GM21717 (cell line): ENCODE results near the gene MUC2.
"Not testable (repeated sequence)": the region's sequence is repeated elsewhere in the genome, so short reads cannot be mapped to it uniquely, and the experiment has no call there.

Experiments used
- ATAC-seq: cut with Tn5 transposase; IDR thresholded peaks from one replicate; pipeline ENCODE4 v1.9.1; 2021; ENCODE audit warnings: mild to moderate bottlenecking, moderate library complexity; ENCODE audit not compliant: unreplicated experiment

MUC2 gene

GRCh38 chr11:1102996-1103395 is 28.3 kb downstream of the MUC2 start:
- ATAC-seq: no peak

GRCh38 chr11:1103401-1104360 is 29.0 kb downstream of the MUC2 start:
- no peak for ATAC-seq

GRCh38 chr11:1104411-1105182 is 29.9 kb downstream of the MUC2 start:
- no peak for ATAC-seq

GRCh38 chr11:1105183-1105565 is 30.5 kb downstream of the MUC2 start:
- no peak for ATAC-seq

- no peak for ATAC-seq
These were observed 31.7 kb downstream of the MUC2 start for GRCh38 chr11:1106387-1106786.

GRCh38 chr11:1107316-1108245 is 32.9 kb downstream of the MUC2 start:
- no peak for ATAC-seq

- ATAC-seq: no peak
These were observed 33.7 kb downstream of the MUC2 start for GRCh38 chr11:1108246-1108900.

- ATAC-seq: no peak
These were observed 34.6 kb downstream of the MUC2 start for GRCh38 chr11:1109101-1109917.

GRCh38 chr11:1109918-1110705 is 35.4 kb downstream of the MUC2 start:
- no peak for ATAC-seq

GRCh38 chr11:1111545-1112212 is 37.0 kb downstream of the MUC2 start:
- ATAC-seq: no peak

GRCh38 chr11:1112351-1113191 is 37.9 kb downstream of the MUC2 start:
- no peak for ATAC-seq

GRCh38 chr11:1113405-1114201 is 38.9 kb downstream of the MUC2 start:
- ATAC-seq: no peak

- ATAC-seq: not testable (repeated sequence)
These were observed 40.6 kb downstream of the MUC2 start for GRCh38 chr11:1115292-1115691.

- ATAC-seq: no peak
These were observed 41.4 kb downstream of the MUC2 start for GRCh38 chr11:1116104-1116503.

GRCh38 chr11:1116666-1117390 is 42.2 kb downstream of the MUC2 start:
- no peak for ATAC-seq

GRCh38 chr11:1117992-1118391 is 43.3 kb downstream of the MUC2 start:
- no peak for ATAC-seq
